ENCODE data around the gene MAGEF1. TPM values are rescaled to one million over a fixed set of nuclear protein-coding genes. Genes with fewer than 3 reads are reported as not detected.

MAGEF1 gene
- total and polyA plus RNA-seq, 2 of the 8 experiments (the other 6 are each of a cell fraction or from before 2014, with no cell fraction given) = 26.5 to 56.7 TPM

DNA sequence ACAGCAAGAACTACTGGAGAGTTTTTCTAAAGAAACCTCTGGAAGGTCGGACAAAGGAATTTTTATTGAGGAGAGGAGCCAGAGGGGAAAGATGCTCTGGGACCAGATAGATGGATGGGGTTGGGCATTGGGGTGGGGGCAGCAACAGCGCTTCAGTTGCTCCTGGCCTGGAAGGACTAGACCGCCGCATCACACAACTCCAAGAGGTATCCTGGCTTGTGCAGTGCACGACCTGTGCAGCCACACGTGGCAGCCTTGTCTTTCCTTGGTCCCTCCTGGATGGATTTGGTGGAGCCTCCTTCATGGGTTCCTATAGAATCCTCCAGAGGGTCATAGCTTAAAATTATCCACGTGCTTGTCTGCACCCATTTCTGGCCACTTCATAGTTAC, 23.0 kb downstream of the MAGEF1 start:
- H3K27me3 ChIP-seq (replicated peaks in 1 of 4; ENCODE audit: control insufficient read depth in 3 of 4, extremely low read depth in 1 of 4, insufficient read depth in 3 of 4, low read length in 3 of 4) = peaks cover 0 to 4% (median 2%) of the 10 kb centered on the region in 4 experiments; a peak in 2 of 7 replicates
- H2BK5ac ChIP-seq (ENCODE audit: low read depth, low read length) = no peak overlapping the region
- H4K91ac ChIP-seq (replicated peaks; ENCODE audit: insufficient read length, low read length) = no peak overlapping the region
- H3K4me3 ChIP-seq (ENCODE audit: extremely low read depth in 1 of 4, insufficient read depth in 2 of 4, low read depth in 3 of 4, low read length in 4 of 4) = no peak overlapping the region
- no peak overlapping the region for H3K23ac ChIP-seq (ENCODE audit: insufficient read length)
- H3K79me2 ChIP-seq (ENCODE audit: control insufficient read depth in 1 of 2, insufficient read depth in 2 of 2, low read length in 2 of 2) = no peaks in the 10 kb centered on the region
- no peak overlapping the region for H2AFZ ChIP-seq (ENCODE audit: low read length)
- H3K23me2 ChIP-seq (ENCODE audit: low read depth, low read length) = no peaks in the 10 kb centered on the region; the same call in 1 of the 2 replicates
- H3K56ac ChIP-seq (replicated peaks; ENCODE audit: insufficient read length, low read depth, low read length) = no peak overlapping the region
- H3K4me2 ChIP-seq (ENCODE audit: insufficient read depth in 1 of 2, low read depth in 2 of 2, low read length in 2 of 2) = no peak overlapping the region
- H3K27ac ChIP-seq (ENCODE audit: low read depth, low read length) = no peak overlapping the region
- H2BK15ac ChIP-seq (ENCODE audit: low read length) = no peak overlapping the region
- no peak overlapping the region for H2BK20ac ChIP-seq (ENCODE audit: low read length)
- no peaks in the 10 kb centered on the region for H4K20me1 ChIP-seq (replicated peaks in 1 of 2; ENCODE audit: control insufficient read depth in 1 of 2, insufficient read depth in 2 of 2, low read length in 2 of 2)
- H3K4ac ChIP-seq (replicated peaks; ENCODE audit: insufficient read length, low read depth, low read length) = no peak overlapping the region
- CTCF ChIA-PET (ENCODE audit: partially characterized antibody) = interaction anchor here (0.6 to 2.5 kb wide), 8 partner anchors 17 to 162 kb away, joined by 3 to 9 read pairs (median 4); partner anchors contain the start of gene EPHB3
- 64% methylated on average over 4 of the region's 7 CpGs; no CpG with 5 or more reads in 1 of the 2 experiments for WGBS, 2 experiments (ENCODE audit: extremely low coverage in 1 of 2, insufficient coverage in 1 of 2, insufficient read length in 1 of 2, insufficient replicate concordance in 2 of 2, low coverage in 1 of 2, low lambda C conversion rate in 2 of 2, missing lambda C conversion rate in 1 of 2)
- peaks cover 0 to 13% (median 4%) of the 10 kb centered on the region in 4 experiments; a peak in 4 of 7 replicates for H3K4me1 ChIP-seq (replicated peaks in 1 of 4; ENCODE audit: control insufficient read depth in 3 of 4, insufficient read depth in 4 of 4, low read length in 3 of 4)
- DNase-seq (ENCODE audit: low read depth in 1 of 2, low spot score in 2 of 2) (no peak), FAIRE-seq (no peak)
- TF ChIP-seq TAF1 (IDR thresholded peaks at IDR 0.05; ENCODE audit: low read depth, low read length) = no peak
- H3K79me1 ChIP-seq (ENCODE audit: low read depth, low read length) = no peaks in the 10 kb centered on the region
- no peaks in the 10 kb centered on the region for H3K36me3 ChIP-seq (ENCODE audit: control insufficient read depth in 2 of 4, insufficient read depth in 4 of 4, low read length in 3 of 4)
- no peak overlapping the region for H2AK5ac ChIP-seq (ENCODE audit: low read depth, low read length)
- no peak overlapping the region for H3K14ac ChIP-seq (ENCODE audit: insufficient read length)
- no peak overlapping the region for H4K8ac ChIP-seq (ENCODE audit: extremely low read depth, insufficient read depth, low read length)
- no peak overlapping the region for H4K5ac ChIP-seq (ENCODE audit: insufficient read length, low read depth, low read length)
- POLR2A ChIA-PET (ENCODE audit: partially characterized antibody) = interaction anchor here (1.0 to 1.7 kb wide), 2 partner anchors 23 to 54 kb away, joined by 3 to 5 read pairs; partner anchors contain the start of gene MAGEF1
- H3K9me3 ChIP-seq (ENCODE audit: insufficient read depth in 2 of 2, low read depth in 1 of 2, low read length in 1 of 2) = peaks cover 3 to 5% of the 10 kb centered on the region in 2 experiments; a peak in 3 of 4 replicates
- no peak overlapping the region for H2BK120ac ChIP-seq (replicated peaks; ENCODE audit: low read depth, low read length)
- H3K18ac ChIP-seq (ENCODE audit: extremely low read depth, low read length) = no peak overlapping the region
- H3K9ac ChIP-seq (replicated peaks in 1 of 4; ENCODE audit: extremely low read depth in 1 of 4, low read depth in 3 of 4, low read length in 3 of 4) = no peak overlapping the region
- no peak overlapping the region for H2BK12ac ChIP-seq (ENCODE audit: low read depth, low read length)
